Liver (tissue), 9 donors: Measurements from ENCODE around the gene FOXD4L1. TPM values are rescaled to one million over a fixed set of nuclear protein-coding genes. Genes with fewer than 3 reads are reported as not detected.
"Not testable (repeated sequence)": the region's sequence is repeated elsewhere in the genome, so short reads cannot be mapped to it uniquely, and the experiment has no call there.

Source experiments
- DNase-seq: peaks from one replicate; pipeline ENCODE4 v3.0.0-alpha.2; 2017; ENCODE audit warnings: low spot score
- H3K27ac ChIP-seq, 2 donors: one replicate each; pipeline ENCODE4 v1.7.0; 2013; ENCODE audit warnings: inconsistent platforms in 2 of 2, low read length in 2 of 2, control low read depth in 1 of 2, low read depth in 1 of 2, mild to moderate bottlenecking in 1 of 2
- H3K27me3 ChIP-seq, 4 donors: one replicate each; pipeline versions ENCODE4 v1.6.1 to v1.7.0; 2013; ENCODE audit warnings: low read length in 3 of 4, inconsistent platforms in 1 of 4, mild to moderate bottlenecking in 1 of 4, moderate library complexity in 1 of 4; ENCODE audit not compliant: control insufficient read depth in 4 of 4, insufficient read depth in 4 of 4
- H3K36me3 ChIP-seq, 4 donors: one replicate each; pipeline versions ENCODE4 v1.6.1 to v1.7.0; 2013; ENCODE audit warnings: low read length in 3 of 4, mild to moderate bottlenecking in 3 of 4, low read depth in 1 of 4, moderate library complexity in 1 of 4; ENCODE audit not compliant: control insufficient read depth in 4 of 4, insufficient read depth in 3 of 4
- H3K4me1 ChIP-seq, 4 donors: one replicate each; pipeline versions ENCODE4 v1.6.1 to v1.7.0; 2013; ENCODE audit warnings: low read length in 3 of 4, mild to moderate bottlenecking in 3 of 4, moderate library complexity in 1 of 4; ENCODE audit not compliant: control insufficient read depth in 4 of 4, insufficient read depth in 4 of 4
- H3K4me3 ChIP-seq, 3 donors: one replicate each; pipeline versions ENCODE4 v1.6.1 to v1.7.0; 2013; ENCODE audit warnings: low read length in 3 of 3, control low read depth in 1 of 3, low read depth in 1 of 3, mild to moderate bottlenecking in 1 of 3
- H3K9ac ChIP-seq, 2 donors: one replicate each; pipeline ENCODE4 v1.7.0; 2013; ENCODE audit warnings: low read length in 2 of 2, mild to moderate bottlenecking in 2 of 2, moderate library complexity in 2 of 2, control low read depth in 1 of 2, low read depth in 1 of 2
- H3K9me3 ChIP-seq, 4 donors: one replicate each; pipeline versions ENCODE4 v1.6.1 to v1.7.0; 2013; ENCODE audit warnings: low read length in 3 of 4; ENCODE audit not compliant: control insufficient read depth in 4 of 4
- WGBS: extraction: QIAGEN DNeasy Blood & Tissue Kit; methylation state at CpG from one replicate; pipeline ENCODE4 v1.1.7; 2013; 5-methylcytosine and 5-hydroxymethylcytosine counted together
- polyA plus RNA-seq, 2 donors: library from polyadenylated mRNA; stranded (reverse) in 1 of 2; unstranded in 1 of 2; fragments of 200-250 nt in 1 of 2; fragments of >200 nt in 1 of 2; fragmentation: Nextera tagmentation in 1 of 2; extraction: Ambion mirVana in 1 of 2; gene quantifications; one replicate each; pipeline versions ENCODE4 v1.2.1 to v1.2.3, GENCODE V29; 2013 to 2015
- total RNA-seq, 2 donors: library from RNA; depleted of rRNA; stranded (reverse); fragments of >200 nt; gene quantifications; one replicate each; pipeline ENCODE4 v1.2.3, GENCODE V29; 2014
- donor health status: healthy.
- donor health status: healthy.
- donor health status: healthy.
- donor health status: healthy.
- donor health status: healthy.

FOXD4L1 gene
- total and polyA plus RNA-seq, 4 donors: 0.42 to 2.5 TPM; not detected in 2

GRCh38 chr2:113502216-113503093, 4.0 kb downstream of the FOXD4L1 start:
- peak; percentile 59 for DNase-seq
- H3K27me3 ChIP-seq, H3K36me3 ChIP-seq, H3K9ac ChIP-seq, H3K27ac ChIP-seq, H3K9me3 ChIP-seq: not testable (repeated sequence)
- WGBS: 4% methylated on average over 70 of the region's 73 CpGs
- Histone ChIP-seq H3K4me1 (peaks cover 0 to 13% (median 7%) of the 10 kb centered on the region in 4 donors), H3K4me3 (peak overlapping the region in 2 of 3 donors; percentile 40 to 41)

DNA sequence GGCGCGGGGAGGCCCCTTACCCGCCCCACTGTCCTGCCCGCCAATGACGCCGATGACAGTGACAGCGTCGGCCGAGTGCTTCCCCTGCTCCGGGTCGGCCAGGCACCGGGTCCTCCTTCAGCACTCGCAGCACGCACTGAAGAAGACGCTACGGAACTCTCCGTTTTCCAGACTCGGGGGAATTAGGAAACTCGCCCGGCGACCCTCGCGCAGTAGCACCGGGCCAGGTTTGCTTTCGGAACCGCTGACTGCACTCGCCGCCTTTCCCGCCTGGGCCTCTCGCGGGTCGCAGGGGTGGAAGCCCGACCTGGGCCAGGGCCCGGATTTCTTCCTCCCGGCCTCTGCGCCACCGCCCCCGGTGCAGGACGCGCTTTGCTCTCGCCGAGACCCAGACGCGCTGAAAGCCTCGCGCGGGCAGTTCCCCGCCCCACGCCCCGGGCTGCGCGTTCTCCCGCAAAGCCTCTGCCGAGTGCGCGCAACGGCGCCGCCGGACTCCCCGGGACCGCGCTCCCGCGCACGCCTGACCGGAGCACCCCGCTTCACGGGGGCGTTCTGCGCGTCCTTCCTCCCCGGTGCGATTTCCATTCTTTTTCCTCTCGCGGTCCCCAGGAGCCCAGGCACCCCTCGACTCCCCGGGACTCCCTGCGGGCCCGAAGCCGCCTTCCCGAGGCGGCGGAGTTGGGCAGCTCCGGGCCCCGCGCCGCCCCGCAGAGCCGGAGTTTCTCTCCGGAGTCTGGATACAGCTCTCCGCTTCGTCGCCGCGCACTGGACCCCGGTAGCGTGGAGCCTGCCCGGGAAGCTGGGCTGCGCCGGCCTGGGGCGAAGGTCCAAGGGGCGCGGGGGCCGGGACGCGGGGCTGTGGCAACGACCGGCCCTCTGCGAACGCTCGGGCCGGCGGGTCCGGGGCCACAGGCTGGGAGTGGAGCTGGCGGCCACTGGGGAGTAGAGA, 4.9 kb downstream of the FOXD4L1 start:
- 2% methylated on average over 116 of the region's 116 CpGs for WGBS

DNA sequence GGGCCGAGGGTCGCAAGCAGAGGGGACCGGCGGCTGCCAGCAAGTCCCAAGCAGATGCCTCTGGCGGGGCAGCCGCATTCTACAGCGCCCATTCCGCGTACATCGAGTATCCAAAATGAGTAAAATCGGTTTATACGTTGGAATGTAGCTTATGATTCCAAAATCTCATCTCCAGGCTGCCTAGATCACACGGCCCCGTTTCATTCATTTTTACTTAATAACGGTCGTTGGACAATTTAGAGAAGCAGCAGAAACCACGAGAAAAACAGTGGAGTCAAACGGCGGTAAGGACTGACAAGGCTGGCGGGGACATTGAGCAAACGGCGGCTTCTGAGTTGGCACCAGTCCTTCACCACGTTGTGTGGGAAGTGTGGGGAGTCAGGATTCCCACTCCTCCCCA, 5.6 kb downstream of the FOXD4L1 start:
- not testable (repeated sequence) for H3K9ac ChIP-seq, H3K4me3 ChIP-seq, H3K27ac ChIP-seq, H3K36me3 ChIP-seq, H3K27me3 ChIP-seq, H3K9me3 ChIP-seq
- WGBS: 8% methylated on average over 19 of the region's 23 CpGs
- DNase-seq: peak; percentile 43
- H3K4me1 ChIP-seq: peaks cover 0 to 13% (median 7%) of the 10 kb centered on the region in 4 donors

More for the DNA sequence above, 4.9 kb downstream of the FOXD4L1 start:
- not testable (repeated sequence) for H3K27me3 ChIP-seq, H3K9me3 ChIP-seq, H3K9ac ChIP-seq, H3K36me3 ChIP-seq, H3K27ac ChIP-seq
- peak; percentile 62 for DNase-seq
- peaks cover 0 to 13% (median 7%) of the 10 kb centered on the region in 4 donors for H3K4me1 ChIP-seq
- peak overlapping the region in 2 of 3 donors; percentile 40 to 41 for H3K4me3 ChIP-seq

GRCh38 chr2:113507394-113508140, 9.1 kb downstream of the FOXD4L1 start:
- H3K27ac ChIP-seq: not testable (repeated sequence)

DNA sequence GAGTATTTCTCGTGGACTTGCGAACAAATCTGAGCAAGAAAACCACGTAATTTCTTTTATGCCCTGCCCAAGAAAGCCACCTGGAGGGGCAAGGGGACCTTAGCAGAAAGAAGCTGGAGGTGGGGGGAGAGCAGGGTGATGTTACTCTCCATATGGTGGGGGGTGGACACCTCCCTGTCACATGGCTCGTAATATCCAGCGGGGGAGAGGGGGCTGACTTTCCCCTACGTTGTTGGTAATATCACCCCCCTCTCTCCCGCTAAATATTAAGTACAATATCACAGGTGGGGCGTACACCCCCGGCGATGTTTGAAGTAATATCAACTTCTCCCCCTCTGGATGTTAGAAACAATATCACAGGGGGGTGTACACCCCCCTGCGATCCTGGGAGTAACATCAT, 9.7 kb downstream of the FOXD4L1 start:
- not testable (repeated sequence) for DNase-seq, H3K36me3 ChIP-seq, H3K9ac ChIP-seq, H3K4me3 ChIP-seq, H3K9me3 ChIP-seq, H3K27me3 ChIP-seq, H3K4me1 ChIP-seq, H3K27ac ChIP-seq
- 44% methylated on average over 10 of the region's 11 CpGs for WGBS

More at GRCh38 chr2:113507394-113508140, 9.1 kb downstream of the FOXD4L1 start:
- not testable (repeated sequence) for H3K9ac ChIP-seq, H3K9me3 ChIP-seq, DNase-seq, H3K36me3 ChIP-seq, H3K4me3 ChIP-seq, H3K27me3 ChIP-seq
- WGBS: 21% methylated on average over 12 of the region's 14 CpGs
- H3K4me1 ChIP-seq: peaks cover 0 to 13% (median 7%) of the 10 kb centered on the region in 4 donors

DNA sequence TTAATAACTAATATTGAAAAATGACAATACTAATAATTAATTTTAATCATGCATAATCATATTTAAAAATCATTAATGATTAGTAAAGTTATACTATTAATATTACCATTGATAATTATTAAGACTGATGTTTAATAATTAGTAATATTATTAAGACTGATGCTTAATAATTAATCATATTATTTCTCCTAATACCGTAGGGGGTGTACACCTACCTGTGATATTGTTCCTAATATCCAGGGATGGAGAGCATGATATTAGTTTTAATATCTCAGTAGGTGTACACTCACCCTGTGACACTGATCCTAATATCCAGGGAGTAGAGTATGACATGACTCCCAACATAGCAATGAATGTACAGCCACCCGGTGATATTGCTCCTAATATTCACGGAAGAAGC, 12.4 kb downstream of the FOXD4L1 start:
- not testable (repeated sequence) for H3K9ac ChIP-seq, H3K27me3 ChIP-seq, H3K27ac ChIP-seq, DNase-seq, H3K4me3 ChIP-seq, H3K9me3 ChIP-seq, H3K36me3 ChIP-seq, H3K4me1 ChIP-seq
- 61% methylated on average over 2 of the region's 3 CpGs for WGBS

DNA sequence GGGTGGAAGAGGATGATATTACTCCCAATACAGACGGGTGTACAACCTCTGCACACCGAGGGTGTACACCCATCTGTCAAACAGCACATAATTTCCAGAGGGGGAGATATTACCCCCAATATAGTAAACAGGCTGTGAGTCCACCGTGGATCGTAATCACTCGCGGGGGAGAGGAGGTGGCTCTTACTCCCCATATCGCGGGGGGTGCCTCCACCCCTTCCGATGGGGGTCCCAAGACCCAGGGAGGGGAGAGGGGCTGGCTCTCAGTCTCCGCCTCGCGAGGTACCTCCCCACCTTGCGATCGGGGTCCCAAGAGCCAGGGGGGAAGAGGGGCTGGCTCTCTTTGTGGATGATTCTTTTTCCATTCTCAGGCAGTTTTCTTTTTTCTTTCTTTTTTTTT, 13.4 kb downstream of the FOXD4L1 start:
- not testable (repeated sequence) for H3K4me3 ChIP-seq, DNase-seq, H3K9me3 ChIP-seq, H3K9ac ChIP-seq, H3K27ac ChIP-seq, H3K27me3 ChIP-seq, H3K4me1 ChIP-seq, H3K36me3 ChIP-seq
- WGBS: 74% methylated on average over 14 of the region's 14 CpGs
